Natural killer cell (primary cell): Measurements from ENCODE around the gene SPAG6. TPM values are rescaled to one million over a fixed set of nuclear protein-coding genes. Genes with fewer than 3 reads are reported as not detected.

Source experiments
- ATAC-seq, 3 donors: fragments of 150-1000 bp in 2 of 3; fragments of 200-7000 bp in 1 of 3; cut with Tn5 transposase; 1 replicate in 1 of 3; 2 replicates in 2 of 3; pipeline ENCODE4 v1.10.0; 2021; ENCODE audit warnings: mild to moderate bottlenecking in 2 of 3, moderate library complexity in 2 of 3
- DNase-seq, 2 donors: peaks; one replicate each; pipeline versions ENCODE4 v3.0.0 to v3.0.0-alpha.2; 2013 to 2021; ENCODE audit warnings: mixed read lengths in 1 of 2
- H3K27ac ChIP-seq: one replicate; pipeline ENCODE4 v1.5.1; 2013; ENCODE audit warnings: mild to moderate bottlenecking, low read length
- H3K27me3 ChIP-seq: one replicate; pipeline ENCODE4 v1.6.1; 2013; ENCODE audit warnings: low read length; ENCODE audit not compliant: control insufficient read depth, insufficient read depth
- H3K36me3 ChIP-seq: one replicate; pipeline ENCODE4 v1.6.1; 2013; ENCODE audit warnings: low read length; ENCODE audit not compliant: control insufficient read depth, insufficient read depth
- H3K4me1 ChIP-seq: one replicate; pipeline ENCODE4 v1.6.1; 2013; ENCODE audit warnings: low read length; ENCODE audit not compliant: control insufficient read depth, insufficient read depth
- H3K4me3 ChIP-seq: one replicate; pipeline ENCODE4 v1.5.1; 2013; ENCODE audit warnings: low read length
- H3K9me3 ChIP-seq: one replicate; pipeline ENCODE4 v1.6.1; 2013; ENCODE audit warnings: low read length; ENCODE audit not compliant: control insufficient read depth, insufficient read depth
- H3K27ac Mint-ChIP-seq, 2 donors: one replicate each; pipeline ENCODE4 v1.8.0; 2022; ENCODE audit warnings: mild to moderate bottlenecking in 2 of 2, mixed read lengths in 2 of 2, moderate library complexity in 1 of 2
- H3K27me3 Mint-ChIP-seq, 2 donors: one replicate each; pipeline ENCODE4 v1.8.0; 2022; ENCODE audit warnings: low read depth in 2 of 2, mixed read lengths in 2 of 2
- H3K36me3 Mint-ChIP-seq: one replicate; pipeline ENCODE4 v1.8.0; 2022; ENCODE audit warnings: mixed read lengths
- H3K4me1 Mint-ChIP-seq, 2 donors: one replicate each; pipeline ENCODE4 v1.8.0; 2022; ENCODE audit warnings: mixed read lengths in 2 of 2
- H3K4me3 Mint-ChIP-seq: one replicate; pipeline ENCODE4 v1.8.0; 2022; ENCODE audit warnings: mild to moderate bottlenecking, moderate library complexity, mixed read lengths
- H3K9me3 Mint-ChIP-seq, 2 donors: one replicate each; pipeline ENCODE4 v1.8.0; 2022; ENCODE audit warnings: mixed read lengths in 2 of 2
- CTCF ChIP-seq: fragments of 200-600 bp; IDR thresholded peaks from one replicate; pipeline ENCODE4 v1.8.0; 2022; ENCODE audit warnings: antibody characterized with exemption
- WGBS: methylation state at CpG from one replicate; pipeline ENCODE4 v1.1.7; 2013; ENCODE audit warnings: missing lambda C conversion rate; ENCODE audit not compliant: insufficient coverage; 5-methylcytosine and 5-hydroxymethylcytosine counted together
- intact Hi-C: fragments of 100-400 bp; cut with micrococcal nuclease; formaldehyde crosslinking; loops from one replicate; pipeline ENCODE4 v1.14.2; 2022
- total RNA-seq, 4 donors: library from RNA; stranded (reverse); fragments of 120-200 nt in 1 of 4; gene quantifications; one replicate each; pipeline versions ENCODE4 v1.2.3 to v1.2.4, GENCODE V29; 2013 to 2022

Gene SPAG6
- total RNA-seq, 3 donors from 2014 or later (not counting 1 experiment from before 2014, with no cell fraction given): 0.35 to 0.79 TPM; not detected in 1

GRCh38 chr10:22366435-22366703 is 21.1 kb downstream of the SPAG6 start:
- Mint-ChIP-seq H3K9me3 (no peaks in the 10 kb centered on the region), H3K27ac (no peak overlapping the region), H3K4me3 (no peak overlapping the region), H3K36me3 (no peaks in the 10 kb centered on the region), H3K4me1 (peaks cover 6% of the 10 kb centered on the region in 2 donors), H3K27me3 (peaks cover 5 to 11% of the 10 kb centered on the region in 2 donors)
- Histone ChIP-seq H3K27me3 (no peaks in the 10 kb centered on the region), H3K27ac (no peak overlapping the region), H3K4me1 (no peaks in the 10 kb centered on the region), H3K4me3 (no peak overlapping the region), H3K36me3 (no peaks in the 10 kb centered on the region), H3K9me3 (no peaks in the 10 kb centered on the region)
- DNase-seq (no peak), ATAC-seq (no peak)
- TF ChIP-seq CTCF: no peak
- intact Hi-C loops: no loop called here

GRCh38 chr10:22366771-22367170 is 21.5 kb downstream of the SPAG6 start:
- H3K27ac Mint-ChIP-seq: no peak overlapping the region
- DNase-seq: no peak
- no peaks in the 10 kb centered on the region for H3K27me3 ChIP-seq
- H3K9me3 ChIP-seq: no peaks in the 10 kb centered on the region
- H3K4me3 ChIP-seq: no peak overlapping the region
- H3K4me3 Mint-ChIP-seq: no peak overlapping the region
- peaks cover 6% of the 10 kb centered on the region in 2 donors for H3K4me1 Mint-ChIP-seq
- H3K9me3 Mint-ChIP-seq: no peaks in the 10 kb centered on the region
- WGBS: no CpG with 5 or more reads among the region's 2 CpGs
- intact Hi-C loops: no loop called here
- no peaks in the 10 kb centered on the region for H3K4me1 ChIP-seq
- ATAC-seq: no peak
- no peaks in the 10 kb centered on the region for H3K36me3 ChIP-seq
- H3K36me3 Mint-ChIP-seq: no peaks in the 10 kb centered on the region
- H3K27me3 Mint-ChIP-seq: peaks cover 5 to 11% of the 10 kb centered on the region in 2 donors
- H3K27ac ChIP-seq: no peak overlapping the region
- no peak for TF ChIP-seq CTCF

- no peak for ATAC-seq
- WGBS: no CpG with 5 or more reads among the region's 1 CpG
- peaks cover 6% of the 10 kb centered on the region in 2 donors for H3K4me1 Mint-ChIP-seq
Observed at GRCh38 chr10:22367471-22367870, 22.2 kb downstream of the SPAG6 start.

More at GRCh38 chr10:22367471-22367870, 22.2 kb downstream of the SPAG6 start:
- H3K36me3 ChIP-seq: no peaks in the 10 kb centered on the region
- Mint-ChIP-seq H3K9me3 (no peaks in the 10 kb centered on the region), H3K4me3 (no peak overlapping the region), H3K27me3 (peaks cover 5 to 11% of the 10 kb centered on the region in 2 donors), H3K36me3 (no peaks in the 10 kb centered on the region), H3K27ac (peak overlapping the region in 1 of 2 donors; percentile 25)
- DNase-seq: no peak
- intact Hi-C loops: no loop called here
- H3K4me1 ChIP-seq: no peaks in the 10 kb centered on the region
- no peaks in the 10 kb centered on the region for H3K9me3 ChIP-seq
- no peak overlapping the region for H3K27ac ChIP-seq
- H3K4me3 ChIP-seq: no peak overlapping the region
- TF ChIP-seq CTCF: no peak
- no peaks in the 10 kb centered on the region for H3K27me3 ChIP-seq
